PFSK-1 (cell line): ENCODE results near the gene ADD1.

Experiments used
- FOXP2 ChIP-seq: optimal IDR thresholded peaks from 2 replicates; pipeline ENCODE3; 2011; ENCODE audit warnings: borderline replicate concordance, control low read depth, inconsistent platforms; ENCODE audit not compliant: insufficient read depth; ENCODE audit errors: extremely low read length, extremely low read depth
- POLR2AphosphoS5 ChIP-seq: IDR thresholded peaks from 2 replicates; pipeline ENCODE4 v1.6.1; 2012; ENCODE audit warnings: low read depth, mild to moderate bottlenecking, control low read depth, low read length, moderate library complexity
- REST ChIP-seq, 2 experiments: IDR thresholded peaks; 2 replicates each; pipeline versions ENCODE4 v1.6.1 to v1.8.0; 2011 to 2012; ENCODE audit warnings: low read depth in 2 of 2, low read length in 2 of 2, control low read depth in 1 of 2, inconsistent platforms in 1 of 2, mild to moderate bottlenecking in 1 of 2, moderate library complexity in 1 of 2; ENCODE audit not compliant: insufficient read depth in 1 of 2
- SIN3A ChIP-seq: IDR thresholded peaks from 2 replicates; pipeline ENCODE4 v1.6.1; 2012; ENCODE audit warnings: mild to moderate bottlenecking, low read length, moderate library complexity, borderline replicate concordance; ENCODE audit not compliant: insufficient read depth
- TAF1 ChIP-seq: IDR thresholded peaks from 2 replicates; pipeline ENCODE4 v1.6.1; 2012; ENCODE audit warnings: low read length, control low read depth, borderline replicate concordance; ENCODE audit not compliant: insufficient read depth

ADD1 gene

GRCh38 chr4:2923668-2924173 lies 80.1 kb downstream of the ADD1 start:
- TF ChIP-seq REST (IDR thresholded peaks at IDR 0.05; ENCODE audit: insufficient read depth in 1 of 2, low read depth in 2 of 2, low read length in 2 of 2) (no peak), TAF1 (no peak), FOXP2 (no peak), POLR2AphosphoS5 (no peak), SIN3A (no peak)

- TF ChIP-seq POLR2AphosphoS5 (no peak), SIN3A (no peak), TAF1 (no peak), REST (IDR thresholded peaks at IDR 0.05; ENCODE audit: insufficient read depth in 1 of 2, low read depth in 2 of 2, low read length in 2 of 2) (no peak), FOXP2 (no peak)
Observed at GRCh38 chr4:2924286-2924685, 80.6 kb downstream of the ADD1 start.

GRCh38 chr4:2924765-2925301 lies 81.2 kb downstream of the ADD1 start:
- TF ChIP-seq POLR2AphosphoS5 (no peak), TAF1 (no peak), SIN3A (no peak), FOXP2 (no peak)

- TF ChIP-seq TAF1 (no peak), REST (IDR thresholded peaks at IDR 0.05; ENCODE audit: insufficient read depth in 1 of 2, low read depth in 2 of 2, low read length in 2 of 2) (no peak), FOXP2 (no peak), POLR2AphosphoS5 (no peak), SIN3A (no peak)
Observed at GRCh38 chr4:2925496-2925895, 81.9 kb downstream of the ADD1 start.

GRCh38 chr4:2925931-2926860 lies 82.6 kb downstream of the ADD1 start:
- TF ChIP-seq FOXP2 (no peak), POLR2AphosphoS5 (no peak), SIN3A (no peak), TAF1 (no peak), REST (IDR thresholded peaks at IDR 0.05; ENCODE audit: insufficient read depth in 1 of 2, low read depth in 2 of 2, low read length in 2 of 2) (no peak)
